Measurements from ENCODE around the gene PRKAR2B. TPM values are rescaled to one million over a fixed set of nuclear protein-coding genes. Genes with fewer than 3 reads are reported as not detected.

The PRKAR2B gene
- total and polyA plus RNA-seq, 10 donors, result 8.3 to 74.4 (median 38.9) TPM

GRCh38 chr7:107166736-107167426 lies 122.4 kb downstream of the PRKAR2B start:
- intact Hi-C loops (cut with DNase I; ENCODE audit: low total_unique reads), result no loop called here

GRCh38 chr7:107167483-107168232 lies 123.2 kb downstream of the PRKAR2B start:
- Histone ChIP-seq H3K4me3 (peak overlapping the region; percentile 20 to 98 (median 50)), H3K36me3 (peaks cover 0 to 8% (median 1%) of the 10 kb centered on the region in 6 donors), H3K27me3 (replicated peaks in 1 of 7) (no peaks in the 10 kb centered on the region), H3K27ac (peak overlapping the region; percentile 87 to 99 (median 97)), H3K9me3 (no peaks in the 10 kb centered on the region), H3K4me1 (peaks cover 21 to 45% (median 30%) of the 10 kb centered on the region in 6 donors)
- TF ChIP-seq POLR2A (IDR thresholded peaks at IDR 0.05), result no peak
- peak in 10 of 11 experiments; percentile 18 to 55 (median 45) for TF ChIP-seq CTCF (IDR thresholded peaks at IDR 0.05 in 8 of 11, conservative IDR thresholded peaks at IDR 0.05 in 3 of 11)
- intact Hi-C loops (cut with DNase I; ENCODE audit: low total_unique reads), result no loop called here
- no peak for DNase-seq
- WGBS, 5 donors, result 0 to 1% (median 0%) methylated on average over 15 of the region's 15 CpGs

More at GRCh38 chr7:107166736-107167426, 122.4 kb downstream of the PRKAR2B start:
- peaks cover 14 to 37% (median 22%) of the 10 kb centered on the region in 6 donors for H3K4me1 ChIP-seq
- peak overlapping the region; percentile 87 to 99 (median 97) for H3K27ac ChIP-seq
- no peaks in the 10 kb centered on the region for H3K9me3 ChIP-seq
- no peak for DNase-seq
- no peaks in the 10 kb centered on the region for H3K27me3 ChIP-seq (replicated peaks in 1 of 7)
- peak overlapping the region in 7 of 8 donors; percentile 20 to 98 (median 48) for H3K4me3 ChIP-seq
- H3K36me3 ChIP-seq, result peaks cover 0 to 8% (median 1%) of the 10 kb centered on the region in 6 donors
- TF ChIP-seq POLR2A (IDR thresholded peaks at IDR 0.05) (no peak), POLR2AphosphoS5 (IDR thresholded peaks at IDR 0.05) (no peak), CTCF (IDR thresholded peaks at IDR 0.05 in 8 of 11, conservative IDR thresholded peaks at IDR 0.05 in 3 of 11) (no peak)
- WGBS, 5 donors, result 42 to 51% (median 47%) methylated on average over 5 of the region's 5 CpGs

GRCh38 chr7:107168233-107169119 lies 124.0 kb downstream of the PRKAR2B start, which contains the start of gene HBP1:
TSS of gene HBP1 (plus strand) at chr7:107169003. CDS start at chr7:107179894, 10,891 bp downstream.
- peak within 1 kb of the TSS; percentile 87 to 99 (median 98) for H3K27ac ChIP-seq
- H3K27me3 ChIP-seq (replicated peaks in 1 of 7), result no peaks in the 10 kb centered on the region
- H3K9me3 ChIP-seq, result no peaks in the 10 kb centered on the region
- intact Hi-C loops (cut with DNase I; ENCODE audit: low total_unique reads), result no loop called here
- TF ChIP-seq POLR2A (IDR thresholded peaks at IDR 0.05) (peak; percentile 83 to 89 (median 89)), POLR2AphosphoS5 (IDR thresholded peaks at IDR 0.05) (peak; percentile 87 to 94 (median 87)), CTCF (IDR thresholded peaks at IDR 0.05 in 8 of 11, conservative IDR thresholded peaks at IDR 0.05 in 3 of 11) (peak in 2 of 11 experiments; percentile 18 to 23)
- H3K4me3 ChIP-seq, result peak within 1 kb of the TSS; percentile 72 to 98 (median 86)
- WGBS, 5 donors, result 0 to 1% (median 0%) methylated on average over 41 to 44 of the region's 44 CpGs
- peaks cover 29 to 53% (median 38%) of the 10 kb centered on the region in 6 donors for H3K4me1 ChIP-seq
- peak; percentile 97 for DNase-seq
- peaks cover 0 to 8% (median 1%) of the 10 kb centered on the region in 6 donors for H3K36me3 ChIP-seq

Data from spleen (tissue), 11 donors.